ENCODE data around the gene FGGY. TPM values are rescaled to one million over a fixed set of nuclear protein-coding genes. Genes with fewer than 3 reads are reported as not detected.

The FGGY gene
- total RNA-seq, 1 donor = 24.6 TPM

- H3K79me2 ChIP-seq (ENCODE audit: insufficient read depth, low read length) = no peaks in the 10 kb centered on the region
- H2AFZ ChIP-seq (ENCODE audit: low read length) = no peak overlapping the region
- no peak for TF ChIP-seq CTCF (IDR thresholded peaks at IDR 0.05; ENCODE audit: extremely low read depth, low read depth, low read length)
- no peak overlapping the region for H3K4me2 ChIP-seq (ENCODE audit: insufficient read depth, low read length)
- no peaks in the 10 kb centered on the region for H3K27me3 ChIP-seq (ENCODE audit: insufficient read depth, low read length)
- no peak for DNase-seq (ENCODE audit: insufficient read length, low spot score, missing footprints)
- no peaks in the 10 kb centered on the region for H4K20me1 ChIP-seq (ENCODE audit: insufficient read depth, low read length)
- no peaks in the 10 kb centered on the region for H3K9me3 ChIP-seq (ENCODE audit: low read depth, low read length)
- H3K27ac ChIP-seq (ENCODE audit: low read depth, low read length) = no peak overlapping the region
- H3K4me3 ChIP-seq (ENCODE audit: insufficient read depth, low read length) = no peak overlapping the region
- H3K4me1 ChIP-seq (ENCODE audit: insufficient read depth, low read length) = no peaks in the 10 kb centered on the region
- H3K36me3 ChIP-seq (ENCODE audit: insufficient read depth, low read length) = no peaks in the 10 kb centered on the region
These were observed 328.5 kb downstream of the FGGY start for GRCh38 chr1:59625384-59625783.

- Histone ChIP-seq H3K4me3 (ENCODE audit: insufficient read depth, low read length) (no peak overlapping the region), H3K27me3 (ENCODE audit: insufficient read depth, low read length) (no peaks in the 10 kb centered on the region), H3K27ac (ENCODE audit: low read depth, low read length) (no peak overlapping the region), H3K36me3 (ENCODE audit: insufficient read depth, low read length) (no peaks in the 10 kb centered on the region), H4K20me1 (ENCODE audit: insufficient read depth, low read length) (no peaks in the 10 kb centered on the region), H3K79me2 (ENCODE audit: insufficient read depth, low read length) (no peaks in the 10 kb centered on the region), H3K4me1 (ENCODE audit: insufficient read depth, low read length) (no peaks in the 10 kb centered on the region), H2AFZ (ENCODE audit: low read length) (no peak overlapping the region), H3K9me3 (ENCODE audit: low read depth, low read length) (no peaks in the 10 kb centered on the region), H3K4me2 (ENCODE audit: insufficient read depth, low read length) (no peak overlapping the region)
- no peak for TF ChIP-seq CTCF (IDR thresholded peaks at IDR 0.05; ENCODE audit: extremely low read depth, low read depth, low read length)
- no peak for DNase-seq (ENCODE audit: insufficient read length, low spot score, missing footprints)
These were observed 334.8 kb downstream of the FGGY start for GRCh38 chr1:59631561-59632255.

GRCh38 chr1:59635097-59635496 lies 338.2 kb downstream of the FGGY start:
- H4K20me1 ChIP-seq (ENCODE audit: insufficient read depth, low read length) = no peaks in the 10 kb centered on the region
- no peak for TF ChIP-seq CTCF (IDR thresholded peaks at IDR 0.05; ENCODE audit: extremely low read depth, low read depth, low read length)
- no peaks in the 10 kb centered on the region for H3K27me3 ChIP-seq (ENCODE audit: insufficient read depth, low read length)
- H3K79me2 ChIP-seq (ENCODE audit: insufficient read depth, low read length) = no peaks in the 10 kb centered on the region
- H3K4me3 ChIP-seq (ENCODE audit: insufficient read depth, low read length) = no peak overlapping the region
- H3K4me1 ChIP-seq (ENCODE audit: insufficient read depth, low read length) = no peaks in the 10 kb centered on the region
- H3K9me3 ChIP-seq (ENCODE audit: low read depth, low read length) = no peaks in the 10 kb centered on the region
- H3K36me3 ChIP-seq (ENCODE audit: insufficient read depth, low read length) = no peaks in the 10 kb centered on the region
- H3K4me2 ChIP-seq (ENCODE audit: insufficient read depth, low read length) = no peak overlapping the region
- no peak overlapping the region for H3K27ac ChIP-seq (ENCODE audit: low read depth, low read length)
- DNase-seq (ENCODE audit: insufficient read length, low spot score, missing footprints) = no peak
- no peak overlapping the region for H2AFZ ChIP-seq (ENCODE audit: low read length)

- Histone ChIP-seq H3K4me2 (ENCODE audit: insufficient read depth, low read length) (no peak overlapping the region), H2AFZ (ENCODE audit: low read length) (no peak overlapping the region), H3K27ac (ENCODE audit: low read depth, low read length) (no peak overlapping the region)
These were observed 341.4 kb downstream of the FGGY start for GRCh38 chr1:59638231-59638711.

More at GRCh38 chr1:59638231-59638711, 341.4 kb downstream of the FGGY start:
- H3K9me3 ChIP-seq (ENCODE audit: low read depth, low read length) = no peaks in the 10 kb centered on the region
- H3K27me3 ChIP-seq (ENCODE audit: insufficient read depth, low read length) = no peaks in the 10 kb centered on the region
- no peak overlapping the region for H3K4me3 ChIP-seq (ENCODE audit: insufficient read depth, low read length)
- H4K20me1 ChIP-seq (ENCODE audit: insufficient read depth, low read length) = no peaks in the 10 kb centered on the region
- H3K4me1 ChIP-seq (ENCODE audit: insufficient read depth, low read length) = no peaks in the 10 kb centered on the region
- no peaks in the 10 kb centered on the region for H3K79me2 ChIP-seq (ENCODE audit: insufficient read depth, low read length)
- H3K36me3 ChIP-seq (ENCODE audit: insufficient read depth, low read length) = no peaks in the 10 kb centered on the region
- DNase-seq (ENCODE audit: insufficient read length, low spot score, missing footprints) = peak; percentile 55
- TF ChIP-seq CTCF (IDR thresholded peaks at IDR 0.05; ENCODE audit: extremely low read depth, low read depth, low read length) = no peak

Measured in osteoblast (primary cell).